ENCODE results near the gene GEMIN5.

The GEMIN5 gene

DNA sequence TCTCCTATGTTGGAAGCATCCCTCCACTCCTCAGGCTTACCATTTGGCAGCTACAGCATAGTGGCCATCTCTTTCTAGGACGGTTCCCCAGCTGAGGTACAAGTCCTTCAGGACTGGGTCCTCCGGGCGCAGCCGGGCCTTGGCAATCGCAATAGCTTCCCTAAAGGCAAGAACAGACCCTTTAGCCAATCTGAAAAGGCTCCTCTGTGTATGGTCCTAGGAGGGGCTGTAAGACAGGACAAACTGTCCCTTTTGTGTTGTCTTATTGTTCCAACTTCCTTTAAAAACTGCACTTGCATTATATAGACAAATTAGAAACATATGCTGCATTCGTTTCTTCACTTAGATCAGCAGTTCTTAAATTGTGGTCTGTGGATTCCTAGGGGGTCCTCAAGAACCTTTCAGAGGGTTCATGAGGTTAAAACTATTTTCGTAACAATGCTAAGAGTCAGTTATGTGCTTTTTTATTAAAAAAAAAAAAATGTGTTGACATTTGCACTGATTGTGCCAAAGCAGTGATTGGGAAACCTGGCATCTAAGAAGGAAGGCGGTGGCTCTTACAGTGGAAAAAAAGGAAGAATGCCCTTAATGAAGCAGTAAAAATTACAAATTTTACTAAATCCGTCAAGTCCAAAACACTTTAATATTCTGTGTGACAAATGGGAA lies 38.7 kb downstream of the GEMIN5 start:
- no peak for DNase-seq (ENCODE audit: low read depth in 2 of 2)
- no peak overlapping the region for H3K4me3 ChIP-seq (replicated peaks in 1 of 2; ENCODE audit: low read depth in 2 of 2, low read length in 2 of 2)
- TF ChIP-seq, protein P1, sequence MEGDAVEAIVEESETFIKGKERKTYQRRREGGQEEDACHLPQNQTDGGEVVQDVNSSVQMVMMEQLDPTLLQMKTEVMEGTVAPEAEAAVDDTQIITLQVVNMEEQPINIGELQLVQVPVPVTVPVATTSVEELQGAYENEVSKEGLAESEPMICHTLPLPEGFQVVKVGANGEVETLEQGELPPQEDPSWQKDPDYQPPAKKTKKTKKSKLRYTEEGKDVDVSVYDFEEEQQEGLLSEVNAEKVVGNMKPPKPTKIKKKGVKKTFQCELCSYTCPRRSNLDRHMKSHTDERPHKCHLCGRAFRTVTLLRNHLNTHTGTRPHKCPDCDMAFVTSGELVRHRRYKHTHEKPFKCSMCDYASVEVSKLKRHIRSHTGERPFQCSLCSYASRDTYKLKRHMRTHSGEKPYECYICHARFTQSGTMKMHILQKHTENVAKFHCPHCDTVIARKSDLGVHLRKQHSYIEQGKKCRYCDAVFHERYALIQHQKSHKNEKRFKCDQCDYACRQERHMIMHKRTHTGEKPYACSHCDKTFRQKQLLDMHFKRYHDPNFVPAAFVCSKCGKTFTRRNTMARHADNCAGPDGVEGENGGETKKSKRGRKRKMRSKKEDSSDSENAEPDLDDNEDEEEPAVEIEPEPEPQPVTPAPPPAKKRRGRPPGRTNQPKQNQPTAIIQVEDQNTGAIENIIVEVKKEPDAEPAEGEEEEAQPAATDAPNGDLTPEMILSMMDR (IDR thresholded peaks at IDR 0.05; ENCODE audit: low read depth, low read length): no peak

DNA sequence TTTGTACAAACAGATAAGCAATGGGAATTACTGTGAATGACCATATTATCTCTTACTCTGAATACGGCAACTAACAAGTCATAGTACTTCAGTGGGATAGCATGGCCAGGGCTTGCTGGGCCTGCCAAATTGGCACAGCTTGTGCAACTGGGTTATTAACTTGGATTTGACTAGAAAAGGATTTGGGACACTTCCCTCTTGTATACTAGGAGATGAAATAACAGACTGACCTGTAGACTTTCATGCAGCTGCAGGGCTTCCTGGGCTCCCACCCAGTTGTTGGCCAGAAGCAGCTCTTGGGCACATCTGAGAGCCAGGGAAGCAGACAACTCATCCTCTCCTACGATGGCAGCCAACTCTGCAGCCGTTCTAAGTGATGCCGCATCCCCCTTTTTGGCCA lies 39.8 kb downstream of the GEMIN5 start:
- no peak overlapping the region for H3K4me3 ChIP-seq (replicated peaks in 1 of 2; ENCODE audit: low read depth in 2 of 2, low read length in 2 of 2)
- TF ChIP-seq, protein P1 (IDR thresholded peaks at IDR 0.05; ENCODE audit: low read depth, low read length): no peak
- no peak for DNase-seq (ENCODE audit: low read depth in 2 of 2)

DNA sequence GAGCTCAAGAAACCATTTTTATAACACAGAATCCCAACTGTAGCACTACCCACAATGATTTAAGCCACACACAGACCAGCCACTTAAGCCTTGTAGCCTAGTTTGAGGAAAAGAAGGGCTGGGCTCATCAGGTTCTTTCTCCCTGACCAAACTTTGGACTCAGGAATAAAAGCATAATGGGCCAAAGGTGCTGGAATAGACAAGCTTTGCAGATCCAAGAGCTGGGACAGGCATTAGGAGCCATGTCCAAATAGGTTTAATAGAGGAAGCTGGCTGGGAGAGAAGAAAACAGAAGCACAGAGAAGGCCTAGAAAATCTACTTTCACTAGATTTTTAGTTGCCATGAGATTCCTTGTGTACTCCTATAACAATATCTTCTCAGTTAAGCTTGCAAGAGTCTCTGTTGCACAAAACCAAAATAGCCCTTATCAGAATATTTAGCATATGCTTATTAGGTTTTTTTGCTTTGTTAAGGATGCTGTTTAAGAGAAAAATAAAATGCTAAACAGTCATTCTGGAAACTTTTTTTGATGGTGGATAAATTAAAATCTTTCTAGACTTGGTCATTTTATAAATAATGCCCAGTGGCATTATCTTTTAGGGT lies 41.3 kb downstream of the GEMIN5 start:
- TF ChIP-seq, protein P1 (IDR thresholded peaks at IDR 0.05; ENCODE audit: low read depth, low read length): no peak
- no peak for DNase-seq (ENCODE audit: low read depth in 2 of 2)
- H3K4me3 ChIP-seq (replicated peaks in 1 of 2; ENCODE audit: low read depth in 2 of 2, low read length in 2 of 2): no peak overlapping the region

DNA sequence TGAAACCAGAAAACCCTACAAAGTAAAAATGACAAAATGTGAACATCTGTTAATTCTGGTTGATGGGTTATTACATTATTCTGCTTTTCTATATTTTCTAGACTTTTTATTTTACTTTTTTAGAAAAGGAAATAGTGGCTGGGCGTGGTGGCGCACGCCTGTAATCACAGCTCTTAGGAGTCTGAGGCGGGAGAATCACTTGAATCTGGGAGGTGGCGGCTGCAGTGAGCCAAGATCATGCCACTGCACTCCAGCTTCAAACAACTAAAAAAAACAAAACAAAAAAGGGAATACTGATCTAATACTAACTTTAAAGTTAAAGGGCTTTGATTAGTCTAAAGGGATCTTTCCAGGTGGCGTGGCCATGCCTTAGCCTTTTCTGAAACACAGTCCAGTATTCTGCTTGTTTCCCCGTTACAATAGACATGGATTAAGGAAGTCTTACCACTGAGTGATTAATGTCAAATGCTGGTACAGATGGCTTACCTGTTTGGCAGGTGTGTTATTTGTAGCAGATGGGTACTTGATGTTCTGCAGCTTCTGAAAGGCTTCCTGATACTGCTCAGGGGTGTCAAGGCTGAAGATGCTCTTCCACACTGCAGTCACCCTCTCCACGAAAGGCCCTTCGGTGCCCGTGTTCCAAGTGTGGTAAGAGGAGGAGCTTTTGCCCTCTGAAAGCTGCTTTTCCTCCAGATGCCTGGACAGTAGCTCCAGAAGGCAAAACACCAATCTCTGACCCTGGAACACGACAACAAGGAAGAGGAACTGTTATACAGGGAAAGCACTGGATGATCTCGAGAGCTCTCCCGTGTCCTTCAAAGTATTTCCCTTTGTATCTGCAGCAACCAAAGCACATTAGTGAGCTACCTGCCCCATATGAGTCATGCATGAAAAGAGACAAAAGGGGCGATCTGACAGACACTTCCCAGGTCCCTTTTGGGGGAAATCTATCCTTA lies 42.1 kb downstream of the GEMIN5 start:
- TF ChIP-seq, protein P1 (IDR thresholded peaks at IDR 0.05; ENCODE audit: low read depth, low read length): no peak
- no peak for DNase-seq (ENCODE audit: low read depth in 2 of 2)
- no peak overlapping the region for H3K4me3 ChIP-seq (replicated peaks in 1 of 2; ENCODE audit: low read depth in 2 of 2, low read length in 2 of 2)

DNA sequence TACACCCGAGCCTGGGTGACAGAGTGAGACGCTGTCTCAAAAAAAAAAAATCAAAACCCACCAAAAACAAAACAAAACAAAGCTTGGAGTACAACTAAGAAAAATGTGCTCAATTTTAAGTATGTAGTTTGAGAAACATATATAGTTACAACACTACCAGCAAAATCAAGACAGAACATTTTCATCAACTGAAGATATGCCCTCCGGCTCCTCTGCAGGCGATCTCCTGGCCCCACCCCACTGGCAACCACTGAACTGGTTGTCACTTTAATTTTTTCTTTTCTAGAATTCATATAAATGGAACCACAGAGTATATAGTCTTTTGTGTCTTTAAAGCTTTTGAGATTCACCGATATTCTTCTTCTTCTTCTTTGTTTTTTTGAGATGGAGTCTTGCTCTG lies 44.6 kb downstream of the GEMIN5 start:
- TF ChIP-seq, protein P1 (IDR thresholded peaks at IDR 0.05; ENCODE audit: low read depth, low read length): no peak
- no peak overlapping the region for H3K4me3 ChIP-seq (replicated peaks in 1 of 2; ENCODE audit: low read depth in 2 of 2, low read length in 2 of 2)

DNA sequence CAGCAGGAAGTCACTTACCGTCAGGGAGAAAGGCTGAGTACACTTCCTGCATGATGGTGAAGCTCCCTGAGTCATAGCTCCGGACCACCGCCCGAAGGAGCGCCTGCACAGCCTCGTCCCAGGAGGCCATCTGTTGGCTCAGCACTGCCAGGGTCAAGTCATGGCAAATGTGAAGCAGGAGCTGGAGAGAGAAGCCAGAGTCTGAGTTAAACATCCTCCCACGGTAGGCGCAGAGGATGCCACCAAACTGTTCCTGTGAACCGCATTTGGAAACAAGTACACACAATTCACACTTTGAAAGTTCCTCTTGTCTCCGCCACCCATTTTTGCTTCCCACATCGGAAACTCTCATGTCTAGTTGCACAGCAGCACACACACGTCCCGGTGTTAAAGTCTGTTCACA lies 45.6 kb downstream of the GEMIN5 start:
- peak in 1 of 2 donors; percentile 52 for DNase-seq (ENCODE audit: low read depth in 2 of 2)
- H3K4me3 ChIP-seq (replicated peaks in 1 of 2; ENCODE audit: low read depth in 2 of 2, low read length in 2 of 2): no peak overlapping the region
- TF ChIP-seq, protein P1 (IDR thresholded peaks at IDR 0.05; ENCODE audit: low read depth, low read length): no peak

More for the DNA sequence above, 44.6 kb downstream of the GEMIN5 start:
- DNase-seq (ENCODE audit: low read depth in 2 of 2): no peak

Data from cardiac fibroblast (primary cell).